Mucosa of descending colon (tissue), 3 donors: ENCODE measurements around the gene ARL5C. TPM values are rescaled to one million over a fixed set of nuclear protein-coding genes. Genes with fewer than 3 reads are reported as not detected.

Source experiments
- ATAC-seq: fragments of 200-7000 bp; cut with Tn5 transposase; one replicate; pipeline ENCODE4 v1.9.1; 2020; ENCODE audit warnings: mild to moderate bottlenecking, moderate library complexity
- DNase-seq, 3 donors: peaks; one replicate each; pipeline ENCODE4 v3.0.0-alpha.2; 2020
- H3K36me3 ChIP-seq: fragments of 200-600 bp; one replicate; pipeline ENCODE4 v1.8.0; 2021; ENCODE audit warnings: low read depth, mild to moderate bottlenecking
- H3K4me1 ChIP-seq: fragments of 200-600 bp; one replicate; pipeline ENCODE4 v1.8.0; 2021; ENCODE audit warnings: low read depth, mild to moderate bottlenecking
- H3K4me3 ChIP-seq: fragments of 200-600 bp; one replicate; pipeline ENCODE4 v1.8.0; 2021; ENCODE audit warnings: mild to moderate bottlenecking
- H3K9me3 ChIP-seq: fragments of 200-600 bp; one replicate; pipeline ENCODE4 v1.8.0; 2021; ENCODE audit warnings: mild to moderate bottlenecking
- intact Hi-C, 2 donors: fragments of 100-400 bp; cut with DNase I in 1 of 2; cut with micrococcal nuclease in 1 of 2; formaldehyde crosslinking; loops; one replicate each; pipeline versions ENCODE4 v1.11.0 to v1.11.1; 2022; cut with DNase I, micrococcal nuclease
- total RNA-seq, 3 donors: library from RNA; stranded (reverse); fragmentation: NEBNext Ultra II Directional in 2 of 3; extraction: Animal tissue kit (Norgen Biotek cat#: 25700) in 2 of 3; gene quantifications; one replicate each; pipeline versions ENCODE4 v1.2.1 to v1.2.4, GENCODE V29; 2021 to 2023
- TF ChIP-seq, protein P1 (sequence below): fragments of 200-600 bp; IDR thresholded peaks from one replicate; pipeline ENCODE4 v1.8.0; 2022; ENCODE audit warnings: antibody characterized with exemption, mild to moderate bottlenecking
- donor health status: DM: no; HTN: no; CAD: no; lungs with moderate emphysema.
- donor health status: DM: no; HTN: no; CAD: no.
- donor health status: DM: no; HTN: yes; CAD: no.

ARL5C gene
- total RNA-seq, 3 donors from 2014 or later: not detected

DNA sequence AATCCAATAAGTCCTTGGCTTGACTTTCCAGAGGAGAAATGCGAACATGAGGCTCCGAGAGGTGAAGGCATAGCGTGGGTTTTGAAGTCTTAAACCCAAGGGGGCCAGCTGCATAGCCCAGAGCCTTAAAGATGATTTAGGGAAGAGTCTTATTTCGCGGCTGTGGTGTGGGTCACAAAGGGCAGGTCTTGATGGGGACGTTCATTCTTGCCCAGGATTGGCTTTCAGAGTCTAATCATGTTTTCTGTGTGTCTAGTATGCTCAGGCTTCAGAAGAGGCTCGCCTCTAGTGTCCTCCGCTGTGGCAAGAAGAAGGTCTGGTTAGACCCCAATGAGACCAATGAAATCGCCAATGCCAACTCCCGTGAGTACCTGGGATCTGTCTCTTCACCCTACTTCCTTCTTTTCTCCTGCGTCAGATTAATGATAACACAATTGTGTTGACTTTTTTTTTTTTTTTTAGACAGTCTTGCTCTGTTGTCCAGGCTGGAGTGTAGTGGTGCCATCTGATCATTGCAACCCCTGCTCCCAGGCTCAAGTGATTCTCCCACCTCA is 35.1 kb upstream of the ARL5C start:
- intact Hi-C loops: no loop called here

DNA sequence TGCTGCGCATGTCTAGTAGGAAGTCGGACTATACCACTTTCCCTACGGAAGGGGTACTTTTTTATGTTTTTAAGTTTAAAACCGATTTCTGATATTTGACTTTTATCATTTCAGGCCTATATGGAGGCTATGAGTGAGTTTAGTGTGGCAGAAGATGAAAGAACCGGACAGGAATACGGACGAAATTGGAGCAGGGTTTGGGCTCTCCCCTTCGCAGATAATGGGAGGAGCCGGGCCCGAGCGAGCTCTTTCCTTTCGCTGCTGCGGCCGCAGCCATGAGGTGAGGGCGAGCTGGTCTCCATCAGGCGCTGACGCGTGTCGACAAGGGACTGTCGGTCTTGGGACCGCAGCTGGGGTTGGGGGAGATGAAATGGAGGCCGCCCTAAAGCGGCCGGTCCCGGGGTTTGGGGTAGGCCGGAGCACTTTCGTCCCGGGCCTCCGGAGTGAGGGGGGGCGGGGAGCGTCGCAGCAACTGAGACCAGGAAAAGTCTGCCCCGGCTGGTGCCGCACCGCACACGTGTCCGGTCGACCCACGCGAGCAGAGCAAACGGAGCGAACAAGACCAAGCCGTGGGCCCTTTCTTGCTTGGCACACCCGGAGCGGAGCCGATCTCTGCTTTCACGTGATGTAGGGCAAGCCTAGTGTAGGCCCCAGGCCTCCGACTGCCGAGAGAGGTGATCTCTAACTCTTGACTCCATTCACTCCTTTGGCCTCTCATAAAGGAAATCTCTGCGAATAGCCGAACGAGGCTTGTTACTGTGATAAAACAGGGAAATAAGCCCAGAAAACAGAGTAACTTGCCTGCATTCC is 34.3 kb upstream of the ARL5C start, which contains the start of gene RPL19:
RPL19 (plus strand) TSS at position 214 of the 810 bp plus-strand sequence; CDS start at position 276, 62 bp downstream.
- Histone ChIP-seq H3K9me3 (no peaks in the 10 kb centered on the region), H3K36me3 (peaks cover 17% of the 10 kb centered on the region), H3K4me3 (peak within 1 kb of the TSS; percentile 60), H3K4me1 (peaks cover 28% of the 10 kb centered on the region)
- intact Hi-C loops: no loop called here
- TF ChIP-seq, protein P1, sequence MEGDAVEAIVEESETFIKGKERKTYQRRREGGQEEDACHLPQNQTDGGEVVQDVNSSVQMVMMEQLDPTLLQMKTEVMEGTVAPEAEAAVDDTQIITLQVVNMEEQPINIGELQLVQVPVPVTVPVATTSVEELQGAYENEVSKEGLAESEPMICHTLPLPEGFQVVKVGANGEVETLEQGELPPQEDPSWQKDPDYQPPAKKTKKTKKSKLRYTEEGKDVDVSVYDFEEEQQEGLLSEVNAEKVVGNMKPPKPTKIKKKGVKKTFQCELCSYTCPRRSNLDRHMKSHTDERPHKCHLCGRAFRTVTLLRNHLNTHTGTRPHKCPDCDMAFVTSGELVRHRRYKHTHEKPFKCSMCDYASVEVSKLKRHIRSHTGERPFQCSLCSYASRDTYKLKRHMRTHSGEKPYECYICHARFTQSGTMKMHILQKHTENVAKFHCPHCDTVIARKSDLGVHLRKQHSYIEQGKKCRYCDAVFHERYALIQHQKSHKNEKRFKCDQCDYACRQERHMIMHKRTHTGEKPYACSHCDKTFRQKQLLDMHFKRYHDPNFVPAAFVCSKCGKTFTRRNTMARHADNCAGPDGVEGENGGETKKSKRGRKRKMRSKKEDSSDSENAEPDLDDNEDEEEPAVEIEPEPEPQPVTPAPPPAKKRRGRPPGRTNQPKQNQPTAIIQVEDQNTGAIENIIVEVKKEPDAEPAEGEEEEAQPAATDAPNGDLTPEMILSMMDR: no peak
- DNase-seq (peak; percentile 83 to 89 (median 85)), ATAC-seq (peak; percentile 81)

More for the DNA sequence above, 35.1 kb upstream of the ARL5C start:
- Histone ChIP-seq H3K36me3 (peaks cover 17% of the 10 kb centered on the region), H3K4me3 (peak overlapping the region; percentile 60), H3K9me3 (no peaks in the 10 kb centered on the region), H3K4me1 (peaks cover 28% of the 10 kb centered on the region)
- no peak for DNase-seq
- TF ChIP-seq, protein P1: no peak
- no peak for ATAC-seq

DNA sequence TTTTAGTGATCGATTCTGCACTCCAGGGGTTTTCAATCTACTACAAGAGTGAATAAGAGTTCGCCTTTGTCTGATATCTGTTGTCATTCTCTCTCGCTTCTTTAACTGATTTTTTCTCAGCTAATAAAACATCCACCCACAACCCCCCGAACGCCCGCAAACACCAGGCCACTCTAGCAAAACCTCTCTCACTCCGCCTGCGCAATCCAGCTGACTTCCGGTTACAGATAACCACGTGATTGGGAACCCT is 33.8 kb upstream of the ARL5C start:
- intact Hi-C loops: no loop called here
- H3K9me3 ChIP-seq: no peaks in the 10 kb centered on the region
- TF ChIP-seq, protein P1: no peak
- peaks cover 15% of the 10 kb centered on the region for H3K36me3 ChIP-seq
- DNase-seq: peak; percentile 84 to 91 (median 90)
- peaks cover 31% of the 10 kb centered on the region for H3K4me1 ChIP-seq
- no peak overlapping the region for H3K4me3 ChIP-seq
- ATAC-seq: peak; percentile 86

DNA sequence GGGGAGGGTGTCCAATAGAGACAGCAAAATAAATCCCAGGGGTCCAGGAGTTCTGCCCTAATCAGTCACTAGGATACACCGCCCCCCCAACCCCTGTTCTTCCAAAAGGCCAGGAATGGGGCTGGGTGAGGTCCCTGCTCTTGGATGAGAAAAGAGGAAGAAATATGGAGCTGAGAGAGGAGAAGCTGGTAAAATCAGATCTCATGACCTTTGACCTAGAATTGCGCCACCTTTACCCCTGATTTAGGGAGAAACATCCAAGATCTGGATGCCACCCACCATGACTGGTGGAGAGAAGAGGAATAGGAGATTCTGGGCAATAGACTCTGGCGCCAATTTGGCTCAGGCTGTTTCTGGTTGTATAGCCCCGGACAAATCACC is 32.2 kb upstream of the ARL5C start:
- intact Hi-C loops: no loop called here
- peak in 1 of 3 donors; percentile 30 for DNase-seq
- Histone ChIP-seq H3K4me1 (peaks cover 31% of the 10 kb centered on the region), H3K36me3 (peaks cover 7% of the 10 kb centered on the region), H3K4me3 (no peak overlapping the region), H3K9me3 (no peaks in the 10 kb centered on the region)
- ATAC-seq: no peak
- TF ChIP-seq, protein P1: no peak

DNA sequence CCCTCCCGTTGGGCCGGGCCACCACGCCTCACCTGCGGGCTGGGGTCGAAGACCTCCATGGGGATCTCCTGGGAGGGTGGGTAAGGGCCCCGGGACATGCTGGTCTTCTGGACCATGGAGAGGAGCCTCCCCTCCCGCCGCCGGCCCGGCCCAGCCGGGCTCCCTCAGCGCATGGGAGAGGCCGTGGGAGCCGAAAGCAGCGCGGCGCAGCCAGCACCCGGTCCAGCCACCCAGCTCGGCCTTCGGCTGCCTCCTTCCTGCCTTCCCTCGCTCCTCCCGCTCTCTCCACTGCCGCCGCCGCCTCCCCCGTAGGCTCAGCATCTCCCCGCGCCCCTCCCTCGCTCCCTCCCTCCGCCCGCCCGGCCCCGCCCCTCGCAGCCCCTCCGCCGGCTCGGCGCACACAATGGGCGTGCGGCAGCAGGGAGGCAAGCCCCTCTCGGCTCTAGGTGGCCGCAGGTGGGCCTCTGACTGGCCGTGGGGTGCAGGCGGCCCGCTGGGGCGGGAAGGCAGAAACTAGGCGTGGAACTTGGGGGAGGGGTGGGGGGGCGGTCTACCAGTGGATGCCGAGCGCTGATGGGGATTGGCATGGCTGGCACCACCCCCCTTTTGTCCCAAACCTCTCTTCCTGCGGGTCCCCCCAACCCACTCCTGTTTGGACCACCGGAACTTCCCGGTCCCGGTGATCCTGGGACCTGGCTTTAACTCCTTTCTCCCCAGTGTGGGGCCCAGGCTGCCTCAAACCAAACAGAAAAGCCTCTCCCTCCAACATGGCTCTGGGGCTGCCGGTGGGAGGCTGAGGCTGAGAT is 31.6 kb upstream of the ARL5C start, which contains the start of gene CACNB1:
CACNB1 (minus strand) TSS at position 290 of the 806 bp plus-strand sequence; CDS start at position 116, 174 bp downstream.
- H3K4me1 ChIP-seq: peaks cover 31% of the 10 kb centered on the region
- ATAC-seq: peak; percentile 69

More for the DNA sequence above, 31.6 kb upstream of the ARL5C start, which contains the start of gene CACNB1:
- Histone ChIP-seq H3K9me3 (no peaks in the 10 kb centered on the region), H3K36me3 (peaks cover 7% of the 10 kb centered on the region), H3K4me3 (peak within 1 kb of the TSS; percentile 40)
- DNase-seq: peak; percentile 70 to 86 (median 83)
- intact Hi-C loops: no loop called here
- TF ChIP-seq, protein P1: no peak
